Endometrium (tissue), 2 donors: Measurements from ENCODE around the gene CBFA2T3.

Experiments
- FAIRE-seq: peaks from 2 replicates; lab custom pipeline; 2012; peaks lifted over from hg19 to GRCh38; lab: Jason Lieb, UNC
- donor health status: control.
- donor health status: control.

Gene CBFA2T3

DNA sequence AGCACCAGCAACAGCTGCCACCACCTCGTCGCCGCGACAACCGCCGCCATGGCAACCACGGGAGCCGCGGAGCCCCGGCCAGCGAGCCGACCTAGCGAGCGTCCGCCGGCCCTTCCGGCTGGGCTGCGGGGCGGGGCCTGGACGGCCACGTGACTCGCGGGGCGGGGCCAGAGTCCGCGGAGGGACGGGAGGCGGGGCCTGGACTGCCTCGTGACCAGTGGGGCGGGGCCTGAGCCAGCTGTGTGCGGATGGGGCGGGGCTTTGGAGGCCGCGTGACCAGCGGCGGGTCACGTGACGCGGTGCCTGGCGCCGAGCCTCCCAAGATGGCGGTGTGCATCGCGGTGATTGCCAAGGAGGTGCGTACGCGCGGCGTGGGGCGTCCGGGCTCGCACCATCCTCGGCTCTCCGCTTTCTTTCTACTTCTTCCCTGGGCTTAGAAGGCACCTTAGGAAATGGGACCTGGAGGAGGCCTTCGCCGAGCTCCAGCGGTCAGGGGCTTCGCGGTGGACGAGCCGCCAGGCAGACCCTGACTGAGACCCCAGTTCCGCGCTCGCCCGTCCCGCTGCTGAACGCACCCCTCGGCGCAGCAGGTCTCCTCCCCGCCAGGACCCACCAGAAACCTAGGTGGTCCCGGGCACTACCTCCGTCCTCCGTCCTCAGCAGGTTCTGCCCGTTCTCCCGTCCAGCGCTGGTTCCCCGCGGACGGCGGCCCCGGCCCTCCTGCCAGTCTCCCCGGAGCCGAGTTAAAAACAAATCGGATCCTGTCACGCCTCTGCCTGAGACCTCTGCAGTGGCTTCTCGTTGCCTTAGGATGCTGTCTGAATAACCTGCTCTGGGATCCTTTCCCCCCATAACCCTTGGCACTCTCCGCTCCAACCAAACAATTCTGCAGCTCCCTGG lies 119.9 kb downstream of the CBFA2T3 start, which contains the start of the genes GALNS and TRAPPC2L:
Gene GALNS (minus strand): TSS at position 120 of the 900 bp plus-strand sequence. CDS start 70 bp downstream, at position 50.
Gene TRAPPC2L (plus strand): TSS at position 300 of the 900 bp plus-strand sequence. CDS start 24 bp downstream, at position 324.
- FAIRE-seq, result no peak

DNA sequence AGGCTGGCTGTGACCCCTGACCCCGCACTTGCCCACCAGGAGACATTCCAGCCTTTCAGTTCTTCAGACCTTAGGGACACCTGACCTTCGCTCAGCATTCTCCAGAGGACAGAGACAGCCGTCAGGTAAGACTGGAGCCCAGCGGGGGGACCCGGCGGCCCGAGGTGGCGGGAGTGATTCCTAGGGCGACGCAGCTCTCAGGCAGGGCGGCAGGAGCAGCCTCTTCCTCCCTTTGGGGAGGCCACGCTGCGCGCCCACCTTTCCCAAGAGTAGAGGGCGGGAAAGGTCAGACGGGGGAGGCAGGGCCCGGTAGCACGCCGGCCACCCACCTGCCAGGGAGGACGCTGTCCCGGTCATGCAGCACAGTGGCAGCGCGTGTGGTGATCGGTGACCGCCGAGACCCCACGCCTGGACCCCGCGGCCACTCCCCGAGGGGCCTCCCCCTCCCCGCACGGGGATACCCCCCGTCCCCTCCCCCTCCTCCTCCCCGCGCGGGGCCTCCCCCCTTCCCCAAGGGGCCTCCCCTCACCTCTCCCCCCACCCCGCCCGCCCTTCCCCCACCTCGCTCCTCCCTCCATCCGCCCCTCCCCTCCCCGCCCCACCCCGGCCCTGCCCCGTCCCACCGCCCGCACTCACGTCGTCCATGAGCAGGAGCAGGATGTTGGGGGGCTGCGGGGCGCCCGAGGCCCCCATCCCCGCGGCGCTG lies 120.7 kb downstream of the CBFA2T3 start:
- no peak for FAIRE-seq

DNA sequence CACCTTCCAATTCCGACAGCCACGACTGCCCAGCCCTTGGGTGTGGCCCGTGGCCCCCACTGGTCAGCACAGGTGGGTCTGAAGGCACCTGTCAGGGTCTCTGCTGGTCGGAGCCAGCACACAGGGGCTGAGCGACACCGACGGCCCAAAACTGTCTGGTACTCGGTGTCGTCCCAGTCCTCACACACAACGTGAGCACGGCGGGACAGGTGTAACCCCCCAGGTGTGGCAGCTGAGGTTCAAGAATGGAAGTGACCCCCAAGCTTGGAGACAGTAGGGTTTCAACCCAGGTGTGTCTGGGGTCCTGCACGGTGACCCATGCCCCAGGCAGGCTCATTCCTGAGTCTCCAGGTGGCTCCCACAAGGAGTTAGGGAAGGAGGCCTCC lies 121.3 kb downstream of the CBFA2T3 start:
- FAIRE-seq, result no peak

DNA sequence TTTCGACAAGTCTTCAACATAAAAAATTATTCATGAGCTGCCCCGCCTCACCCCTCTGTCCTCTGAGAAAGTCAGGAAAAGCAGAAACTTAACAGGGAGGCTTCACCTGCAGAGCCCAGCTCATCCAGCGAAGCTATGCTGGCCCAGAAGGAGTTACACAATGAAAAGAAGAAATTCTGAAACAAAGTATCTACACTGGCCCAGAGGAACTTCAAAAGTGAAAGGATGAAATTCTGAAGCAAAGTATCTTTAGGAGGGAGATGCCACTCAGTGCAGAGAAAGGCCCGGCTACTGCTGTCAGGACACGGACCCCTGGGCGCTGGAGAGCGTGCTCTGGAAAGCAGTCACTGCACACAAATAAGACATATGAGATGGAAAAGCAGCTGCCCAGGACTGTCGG lies 121.8 kb downstream of the CBFA2T3 start:
- no peak for FAIRE-seq

DNA sequence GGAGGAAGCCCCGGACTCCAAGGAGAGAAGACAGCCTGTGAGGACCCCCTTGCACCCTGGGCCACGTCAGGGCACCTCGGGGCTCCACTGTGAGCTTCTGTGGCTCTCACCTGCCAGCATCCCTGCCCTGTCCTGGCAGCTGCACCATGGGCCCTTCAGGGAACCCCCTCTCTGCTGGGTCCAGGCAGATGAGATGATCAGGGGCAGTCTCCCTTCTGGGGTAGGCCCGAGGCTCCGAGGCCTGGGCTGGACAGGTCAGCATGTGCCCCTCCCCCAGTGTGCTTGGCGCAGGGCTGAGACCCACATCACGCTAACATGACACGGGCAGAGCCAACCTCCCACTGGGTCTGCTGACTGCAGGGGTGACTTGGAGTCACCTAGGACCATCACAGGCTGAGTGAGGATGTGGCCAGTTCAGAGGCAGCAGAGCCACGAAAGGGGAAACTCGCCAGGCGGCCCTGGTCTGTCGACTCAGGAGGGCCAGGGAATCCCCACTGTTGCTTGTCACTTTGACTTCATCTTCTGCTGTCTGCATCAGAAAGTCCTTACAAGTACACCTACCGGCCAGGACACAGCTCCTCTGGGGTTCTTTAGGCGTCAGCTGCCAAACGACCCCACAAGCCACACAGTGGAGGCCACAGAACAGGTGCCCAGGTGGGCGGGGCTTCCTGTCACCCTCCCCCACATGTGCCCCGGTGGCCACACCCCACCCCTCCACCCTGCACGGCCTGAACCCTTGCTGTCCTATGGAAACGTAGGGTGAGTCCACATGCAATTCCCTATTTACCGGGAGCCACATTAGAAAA lies 122.5 kb downstream of the CBFA2T3 start:
- no peak for FAIRE-seq

DNA sequence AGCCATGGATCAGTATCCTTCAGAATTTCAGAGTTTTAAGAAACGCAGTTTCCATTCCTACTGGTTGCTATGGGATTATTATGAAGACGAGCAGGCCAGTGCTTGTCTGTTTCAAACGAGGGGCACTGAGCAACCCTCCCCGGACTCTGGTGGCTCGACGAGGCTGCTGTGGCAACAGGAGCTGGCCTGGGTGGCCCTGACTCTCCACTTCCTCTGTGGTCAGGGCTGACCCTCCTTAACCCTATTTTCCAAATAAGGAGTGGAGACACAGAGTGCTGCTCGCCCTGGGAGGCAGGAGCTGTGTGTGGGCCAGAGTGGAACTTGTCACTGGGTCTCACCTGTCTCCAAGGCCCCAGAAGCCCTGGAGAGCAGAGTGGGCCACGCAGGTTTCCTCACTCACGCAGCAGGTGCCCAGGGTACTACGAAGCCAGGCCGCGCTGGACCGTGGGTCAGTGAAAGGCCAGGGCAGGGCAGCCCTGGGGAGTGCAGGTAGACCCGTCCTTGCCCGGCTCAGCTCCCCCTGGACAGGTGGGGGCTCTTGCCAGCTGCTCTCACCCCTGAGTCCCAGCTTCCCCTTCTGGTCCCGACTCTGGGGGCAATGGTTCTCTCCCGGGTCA lies 123.6 kb downstream of the CBFA2T3 start:
- no peak for FAIRE-seq

DNA sequence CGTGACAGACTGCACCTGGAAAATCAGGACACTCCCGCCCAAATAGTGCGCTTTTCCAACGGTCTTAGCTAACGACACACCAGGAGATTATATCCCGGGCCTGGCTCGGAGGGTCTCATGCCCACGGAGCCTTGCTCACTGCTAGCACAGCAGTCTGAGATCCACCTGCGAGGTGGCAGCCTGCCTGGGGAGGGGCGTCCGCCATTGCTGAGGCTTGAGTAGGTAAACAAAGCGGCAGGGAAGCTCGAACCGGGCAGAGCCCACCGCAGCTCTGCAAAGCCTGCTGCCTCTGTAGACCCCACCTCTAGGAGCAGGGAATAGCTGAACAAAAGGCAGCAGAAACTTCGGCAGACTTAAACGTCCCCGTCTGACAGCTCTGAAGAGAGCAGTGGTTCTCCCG lies 125.4 kb downstream of the CBFA2T3 start:
- FAIRE-seq, result no peak

DNA sequence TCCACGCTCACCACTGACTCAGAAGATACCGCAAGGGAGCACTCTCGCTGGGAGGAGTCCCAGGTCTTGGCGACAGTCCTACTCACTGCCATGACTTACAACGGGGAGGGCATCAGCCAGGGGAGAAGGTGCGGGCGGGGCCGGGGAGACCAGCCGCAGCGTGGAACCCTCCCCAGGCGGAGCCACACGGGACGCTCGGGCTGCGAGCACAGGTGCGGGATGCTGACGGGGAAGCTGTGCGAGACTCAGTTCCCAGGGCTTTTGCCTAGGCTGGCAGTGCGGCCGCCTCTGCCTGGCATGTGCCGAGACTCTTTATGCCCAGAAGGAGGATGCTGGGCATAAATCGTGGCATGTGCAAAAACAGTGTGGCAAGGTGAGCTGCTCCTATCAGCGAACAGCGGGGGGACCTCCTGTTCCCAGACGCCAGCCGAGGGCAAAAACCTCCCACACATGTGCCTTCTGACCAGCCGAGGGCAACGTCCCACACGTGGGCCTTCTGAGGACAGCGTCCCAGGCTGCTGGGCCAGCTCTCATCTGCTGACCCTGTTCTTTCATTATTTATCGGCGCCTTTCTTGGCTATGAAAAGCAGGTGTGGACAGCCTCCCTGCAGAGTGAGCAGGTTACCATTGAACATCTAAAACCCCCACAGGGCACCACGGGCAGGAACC lies 126.3 kb downstream of the CBFA2T3 start:
- FAIRE-seq, result no peak

DNA sequence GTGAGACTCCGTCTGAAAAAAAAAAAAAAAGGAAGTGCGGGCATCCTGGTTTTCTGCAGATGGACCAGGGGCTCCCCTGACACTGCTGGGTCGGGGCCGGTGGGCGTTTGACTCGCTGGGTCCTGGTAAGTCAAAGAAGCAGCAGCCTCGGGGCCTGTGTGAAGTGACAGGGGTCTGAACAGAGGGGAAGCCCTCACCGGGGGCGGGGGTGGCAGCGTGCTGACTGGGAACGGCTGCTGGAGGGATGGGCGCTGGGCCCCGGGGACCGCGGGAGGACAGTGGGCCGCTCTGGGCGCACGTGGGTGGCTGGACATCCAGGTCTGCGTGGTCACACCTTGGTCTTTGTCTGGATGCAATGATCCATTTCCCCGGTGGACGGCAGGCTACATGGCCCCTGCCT lies 128.4 kb downstream of the CBFA2T3 start:
- FAIRE-seq, result no peak

DNA sequence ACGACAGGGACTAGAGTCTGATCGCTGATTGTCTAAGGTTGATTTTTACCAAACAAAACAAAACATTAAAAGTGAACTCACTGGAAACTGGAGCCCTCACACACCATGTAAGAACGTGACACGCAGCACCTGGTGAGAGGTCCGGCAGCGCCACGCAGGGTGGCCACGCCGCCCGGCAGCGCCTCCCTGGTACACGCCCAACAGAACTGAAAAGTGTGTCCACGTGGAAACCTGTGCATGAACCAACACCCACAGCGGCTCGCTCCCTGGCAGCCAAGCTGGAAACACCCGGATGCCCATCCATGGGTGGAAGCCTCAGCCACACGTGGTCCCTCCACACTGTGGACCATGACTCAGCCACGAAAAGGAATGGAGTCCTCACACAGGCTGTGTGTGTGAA lies 129.4 kb downstream of the CBFA2T3 start:
- no peak for FAIRE-seq

DNA sequence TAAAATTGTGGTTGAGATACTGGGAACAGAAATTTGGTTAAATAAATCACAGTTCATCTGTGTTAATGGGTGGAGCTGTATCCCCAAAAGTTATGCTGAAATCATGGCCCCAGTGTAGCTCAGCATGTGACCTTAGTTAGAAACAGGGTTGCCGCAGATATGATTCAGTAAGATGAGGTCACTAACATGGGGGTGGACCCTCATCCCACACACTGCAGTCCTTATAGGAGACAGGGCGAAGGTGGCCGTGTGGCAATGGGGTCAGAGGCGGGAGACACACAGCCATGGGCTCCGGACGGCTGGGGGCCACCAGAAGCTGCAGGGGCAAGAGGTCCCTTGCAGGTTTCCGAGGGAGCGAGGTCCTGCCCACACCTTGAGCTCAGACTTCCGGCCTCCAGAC lies 130.9 kb downstream of the CBFA2T3 start:
- no peak for FAIRE-seq

DNA sequence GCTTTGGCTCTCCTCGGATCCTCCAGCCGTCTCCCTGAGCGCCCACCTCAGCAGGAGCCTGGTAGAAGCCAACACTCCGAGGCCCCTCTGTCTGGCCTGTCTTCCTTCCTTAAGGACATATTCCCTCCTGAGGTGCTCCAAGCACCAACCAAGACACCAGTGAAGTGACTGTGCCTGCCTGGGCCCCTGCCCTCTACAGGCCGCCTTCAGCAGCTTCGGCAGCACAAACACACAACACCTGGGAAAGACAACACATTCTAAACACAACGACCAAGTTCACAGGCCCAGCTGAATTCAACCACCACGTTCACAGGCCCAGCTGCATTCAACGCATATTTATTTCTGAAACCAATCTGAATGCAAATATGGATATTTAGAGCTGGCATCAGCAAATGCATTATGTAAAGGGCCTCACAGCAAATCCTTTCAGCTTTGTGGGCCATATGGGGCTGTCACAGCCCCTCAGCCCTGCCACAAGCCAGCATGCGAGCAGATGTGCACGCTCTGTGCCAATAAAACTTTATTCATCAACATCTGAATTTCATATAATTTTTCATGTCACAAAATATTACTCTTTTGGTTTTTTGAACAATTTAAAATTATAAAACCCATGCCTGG lies 132.5 kb downstream of the CBFA2T3 start:
- FAIRE-seq, result no peak

DNA sequence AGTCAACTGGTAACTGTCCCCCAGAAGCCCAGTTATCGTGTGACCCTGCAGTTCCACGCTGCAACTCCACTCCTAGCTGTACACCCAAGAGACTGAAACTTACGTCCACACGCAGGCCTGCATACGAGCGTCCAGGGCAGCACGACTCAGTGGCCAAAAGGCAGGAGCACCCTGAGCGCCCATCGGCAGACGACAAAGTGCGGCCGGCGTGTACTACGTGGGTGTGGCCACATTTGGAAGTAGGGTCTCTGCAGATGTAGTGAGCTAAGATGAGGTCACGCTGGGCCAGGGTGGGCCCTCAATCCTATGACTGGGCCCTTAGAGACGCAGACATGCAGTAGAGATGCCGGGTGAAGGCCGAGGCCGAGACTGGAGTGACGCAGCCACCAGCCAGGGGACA lies 133.8 kb downstream of the CBFA2T3 start:
- FAIRE-seq, result no peak

DNA sequence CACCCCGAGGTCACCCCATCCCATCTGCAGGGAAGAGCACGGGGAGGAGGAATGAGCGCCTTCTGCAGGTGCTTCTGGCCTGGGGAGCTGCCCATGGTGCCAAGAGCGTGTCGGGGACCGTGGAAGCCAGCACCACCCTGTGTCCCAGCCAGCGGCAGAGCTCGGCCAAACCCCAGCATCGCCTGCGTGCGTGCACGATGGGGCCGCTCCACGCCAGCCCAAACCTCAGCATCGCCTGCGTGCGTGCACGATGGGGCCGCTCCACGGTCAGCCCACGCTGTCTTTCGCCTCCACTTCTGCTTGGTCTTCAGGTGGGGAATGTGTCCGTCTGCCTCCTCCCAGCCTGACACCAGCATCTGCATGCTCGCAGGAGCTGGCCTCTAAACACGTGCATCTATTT lies 134.2 kb downstream of the CBFA2T3 start:
- FAIRE-seq, result no peak

DNA sequence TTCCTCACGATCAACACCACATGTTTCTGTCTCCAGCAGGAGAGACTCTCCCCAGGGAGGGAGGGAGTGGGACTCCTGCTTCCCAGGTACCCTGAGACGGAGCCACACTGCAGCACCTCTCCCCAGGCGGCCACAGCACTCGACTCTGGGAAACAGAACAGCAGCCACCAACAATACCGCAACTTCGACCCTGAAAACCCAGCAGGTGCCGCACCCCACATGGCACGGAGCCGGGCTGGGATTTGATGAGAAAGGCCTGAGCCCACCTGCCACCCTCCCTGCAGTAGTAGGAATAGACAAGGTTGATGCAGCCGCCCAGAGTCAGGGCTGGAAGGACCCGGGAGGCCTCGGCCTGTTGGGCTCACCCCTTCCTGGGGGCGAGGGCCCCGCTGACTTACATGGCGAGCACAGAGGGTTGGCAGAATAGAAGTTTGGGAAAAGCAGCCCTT lies 134.7 kb downstream of the CBFA2T3 start:
- FAIRE-seq, result no peak

DNA sequence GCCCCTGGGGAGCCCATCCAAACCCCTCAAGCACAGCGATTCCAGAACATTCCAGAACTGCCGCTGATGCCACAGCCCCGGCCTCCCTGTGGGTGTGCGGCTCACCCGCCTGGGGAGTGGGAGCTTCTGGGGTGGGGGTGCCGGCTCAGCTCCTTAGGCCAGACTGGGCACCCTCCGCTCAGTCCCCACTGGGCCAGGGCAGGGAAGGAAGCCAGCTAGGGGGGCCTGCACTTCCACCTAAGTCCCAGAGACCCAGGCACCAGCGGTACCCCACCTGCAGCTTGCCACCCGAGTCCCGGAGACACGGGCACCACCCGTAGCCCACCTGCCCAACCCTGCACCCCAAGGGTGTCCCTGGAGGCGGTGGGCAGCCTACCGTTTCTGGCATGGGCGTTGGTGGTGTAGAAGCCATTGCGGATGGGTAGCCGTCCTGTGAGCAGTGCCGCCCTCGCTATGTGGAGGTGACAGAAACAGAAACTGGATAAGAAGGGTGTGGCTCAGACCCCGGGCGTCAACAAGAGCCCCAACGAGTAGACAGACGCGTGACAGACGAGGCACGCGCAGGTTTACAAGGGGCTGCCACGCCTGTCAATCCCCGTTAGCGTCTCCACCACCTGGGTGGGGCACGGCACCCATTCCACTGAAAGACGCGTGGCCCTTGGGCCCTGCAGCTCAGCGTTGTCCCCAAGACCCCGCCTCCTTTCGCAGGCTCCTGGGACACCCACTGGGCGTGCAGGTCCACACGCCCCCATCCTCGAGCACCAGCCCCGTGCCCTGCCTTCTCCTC lies 135.3 kb downstream of the CBFA2T3 start:
- no peak for FAIRE-seq

DNA sequence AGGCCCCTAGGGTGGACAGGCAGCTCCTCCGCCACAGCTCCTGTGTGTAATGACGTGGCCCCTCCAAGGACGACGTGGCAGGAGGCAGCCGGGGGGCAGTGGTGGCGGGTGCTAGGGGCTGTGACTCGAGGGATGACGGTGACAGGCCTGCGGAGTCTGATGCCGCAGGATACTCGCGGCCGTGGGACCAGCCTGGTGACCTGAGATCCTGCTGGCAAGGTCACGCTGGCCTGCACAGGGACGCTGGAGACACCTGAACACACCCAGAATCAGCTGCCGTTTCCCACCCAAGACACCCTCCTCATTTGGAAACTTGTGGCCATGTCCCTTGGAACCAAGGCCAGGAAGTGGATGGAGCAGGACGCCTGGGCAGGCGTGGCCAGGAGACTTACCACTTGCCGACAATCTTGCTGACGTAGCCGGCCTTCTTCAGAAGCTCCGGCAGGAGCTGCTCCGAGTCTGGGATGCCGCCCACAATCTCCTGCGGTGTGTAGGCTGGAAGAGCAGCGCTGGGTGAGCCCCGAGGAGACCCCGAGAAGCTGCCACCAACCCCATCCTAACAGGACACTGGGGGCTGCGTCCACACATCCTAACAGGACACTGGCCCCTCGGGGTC lies 136.3 kb downstream of the CBFA2T3 start:
- FAIRE-seq, result no peak

DNA sequence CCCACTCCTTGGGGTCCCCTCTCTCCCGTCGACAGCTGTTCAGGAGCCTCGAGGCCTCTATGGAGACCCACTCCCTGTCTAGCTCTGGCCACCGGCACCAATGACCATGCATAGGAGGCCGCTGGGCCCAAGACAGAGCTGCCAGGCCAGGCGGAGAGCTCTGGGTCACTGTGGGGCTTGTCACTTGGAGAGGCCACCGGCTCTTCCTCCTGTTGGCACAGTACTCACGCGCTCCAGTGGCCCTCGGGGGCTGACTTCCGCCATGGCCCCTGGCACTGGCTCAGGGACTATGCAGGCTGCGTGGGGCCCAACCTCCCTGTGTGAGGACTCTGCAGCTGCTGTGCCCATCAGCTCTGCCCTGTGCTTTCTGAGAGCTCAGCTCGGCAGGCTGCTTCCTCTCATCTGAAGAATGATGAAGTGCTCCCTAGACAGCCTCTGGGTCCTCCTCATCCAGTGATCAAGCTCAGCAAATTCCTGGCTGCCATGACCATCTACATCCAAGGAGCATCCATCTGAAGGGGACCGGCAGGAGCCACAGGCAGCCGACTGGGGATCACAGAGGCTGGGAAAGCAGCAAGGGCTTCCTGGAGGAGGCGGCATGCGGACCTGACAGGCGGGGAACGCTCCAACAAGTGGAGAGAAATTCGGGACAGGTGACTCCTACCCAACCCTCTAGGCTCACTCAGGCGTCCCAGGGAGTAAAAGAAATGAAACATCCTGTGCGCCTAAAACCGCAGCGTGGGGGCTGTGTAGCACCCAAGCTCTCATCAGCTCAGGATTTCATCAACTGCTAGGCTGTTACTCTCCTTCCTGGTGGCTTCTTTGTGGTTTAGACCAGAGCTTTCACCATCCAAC lies 137.0 kb downstream of the CBFA2T3 start:
- FAIRE-seq, result no peak
